GM21360 (cell line): ENCODE data around the gene EIF2A.
A peak's percentile ranks its signal among the peaks of the same experiment; 100 is the strongest.
"Not testable (repeated sequence)": the region's sequence is repeated elsewhere in the genome, so short reads cannot be mapped to it uniquely, and the experiment has no call there.

Source experiments
- ATAC-seq: cut with Tn5 transposase; IDR thresholded peaks from one replicate; pipeline ENCODE4 v1.9.1; 2021; ENCODE audit warnings: mild to moderate bottlenecking, moderate library complexity; ENCODE audit not compliant: unreplicated experiment

The EIF2A gene

GRCh38 chr3:150600647-150601530 is 54.3 kb downstream of the EIF2A start:
- ATAC-seq: not testable (repeated sequence)

GRCh38 chr3:150602426-150603152 is 56.0 kb downstream of the EIF2A start:
- ATAC-seq: peak; percentile 2

- peak; percentile 50 for ATAC-seq
Observed at GRCh38 chr3:150603153-150603979, 56.8 kb downstream of the EIF2A start, which contains the start of gene SELENOT. Gene SELENOT, plus strand, starts transcription at chr3:150603321. Its CDS starts 42 bp downstream, at chr3:150603363.

GRCh38 chr3:150603980-150604319 is 57.4 kb downstream of the EIF2A start:
- no peak for ATAC-seq

- no peak for ATAC-seq
Observed at GRCh38 chr3:150605998-150606641, 59.5 kb downstream of the EIF2A start.

- ATAC-seq: no peak
Observed at GRCh38 chr3:150607267-150608065, 60.9 kb downstream of the EIF2A start.

- no peak for ATAC-seq
Observed at GRCh38 chr3:150609988-150610387, 63.4 kb downstream of the EIF2A start.

- ATAC-seq: no peak
Observed at GRCh38 chr3:150610785-150611184, 64.2 kb downstream of the EIF2A start.

GRCh38 chr3:150611666-150612065 is 65.1 kb downstream of the EIF2A start:
- no peak for ATAC-seq

GRCh38 chr3:150612494-150612893 is 65.9 kb downstream of the EIF2A start:
- ATAC-seq: no peak

GRCh38 chr3:150613034-150613433 is 66.4 kb downstream of the EIF2A start:
- ATAC-seq: no peak

- ATAC-seq: no peak
Observed at GRCh38 chr3:150613709-150614480, 67.3 kb downstream of the EIF2A start.

- ATAC-seq: no peak
Observed at GRCh38 chr3:150620002-150620689, 73.6 kb downstream of the EIF2A start.

GRCh38 chr3:150622955-150623354 is 76.4 kb downstream of the EIF2A start:
- not testable (repeated sequence) for ATAC-seq

GRCh38 chr3:150623945-150624344 is 77.4 kb downstream of the EIF2A start:
- ATAC-seq: no peak

- ATAC-seq: no peak
Observed at GRCh38 chr3:150626148-150626930, 79.8 kb downstream of the EIF2A start.

- ATAC-seq: no peak
Observed at GRCh38 chr3:150627557-150627956, 81.0 kb downstream of the EIF2A start.
